ENCODE data around the gene BCAP31. TPM values are rescaled to one million over a fixed set of nuclear protein-coding genes. Genes with fewer than 3 reads are reported as not detected.

The BCAP31 gene
- total RNA-seq (2014; rRNA removed) = 138 and 211 TPM in 2 replicates
- polyA plus RNA-seq (2012) = 229 TPM

- peak; percentile 84 for DNase-seq (ENCODE audit: low read depth)
Observed at GRCh38 chrX:153724252-153725038, at the start of gene BCAP31, which contains the start of gene ABCD1. Gene BCAP31, minus strand, starts transcription at chrX:153724387. Its CDS starts 1,143 bp downstream, at chrX:153723244. Gene ABCD1, plus strand, starts transcription at chrX:153724856. Its CDS starts 411 bp downstream, at chrX:153725267.

DNA sequence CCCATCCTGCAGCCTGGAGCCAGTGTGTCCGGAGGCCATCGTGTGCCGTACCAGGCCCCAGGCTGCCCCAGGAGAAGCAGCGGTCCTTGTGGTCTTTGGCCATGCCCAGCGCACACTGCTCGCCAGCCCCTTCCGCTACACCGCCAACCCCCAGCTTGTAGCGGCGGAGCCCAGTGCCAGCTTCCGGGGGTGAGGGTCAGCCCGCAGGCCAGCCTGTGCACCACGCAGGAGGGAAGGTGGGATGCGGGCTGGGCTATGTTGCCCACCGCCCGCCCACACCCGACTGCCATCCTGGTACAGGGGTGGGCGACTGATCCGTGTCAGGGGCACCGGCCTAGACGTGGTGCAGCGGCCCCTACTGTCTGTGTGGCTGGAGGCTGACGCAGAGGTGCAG lies 49.0 kb upstream of the BCAP31 start:
- no peak for DNase-seq (ENCODE audit: low read depth)

GRCh38 chrX:153772316-153773217 lies 48.4 kb upstream of the BCAP31 start:
- no peak for DNase-seq (ENCODE audit: low read depth)

- no peak for DNase-seq (ENCODE audit: low read depth)
Observed at GRCh38 chrX:153771415-153772315, 47.5 kb upstream of the BCAP31 start.

DNA sequence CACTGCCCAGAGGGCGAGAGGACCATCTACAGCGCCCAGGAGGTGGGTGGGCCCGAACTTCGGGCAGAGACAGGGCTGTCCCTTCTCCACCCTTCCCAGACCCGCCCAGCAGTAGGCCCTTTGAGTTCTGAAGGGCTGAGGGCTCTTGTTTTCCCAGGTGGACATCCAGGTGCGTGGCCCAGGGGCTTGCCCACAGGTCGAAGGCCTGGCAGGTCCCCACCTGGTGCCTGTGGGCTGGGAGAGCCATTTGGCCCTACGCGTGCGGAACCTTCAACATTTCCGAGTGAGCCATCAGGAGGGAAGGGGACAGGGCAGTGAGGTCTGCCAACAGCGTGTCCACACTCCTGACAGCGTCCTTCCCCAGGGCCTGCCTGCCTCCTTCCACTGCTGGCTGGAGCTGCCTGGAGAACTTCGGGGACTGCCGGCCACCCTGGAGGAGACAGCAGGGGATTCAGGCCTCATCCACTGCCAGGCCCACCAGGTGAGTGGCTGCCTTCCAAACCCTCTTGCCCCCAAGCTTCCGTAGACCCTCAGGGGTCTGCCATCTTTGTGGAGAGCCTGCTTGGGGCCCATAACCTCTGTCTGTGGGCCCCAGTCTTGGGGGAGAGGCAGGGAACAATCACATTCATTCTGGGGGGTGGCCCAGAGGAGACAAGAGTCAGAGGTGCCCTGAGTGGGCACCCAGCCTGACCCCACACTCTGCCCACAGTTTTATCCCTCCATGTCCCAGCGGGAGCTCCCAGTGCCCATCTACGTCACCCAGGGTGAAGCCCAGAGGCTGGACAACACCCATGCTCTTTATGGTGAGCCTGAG lies 46.6 kb upstream of the BCAP31 start:
- no peak for DNase-seq (ENCODE audit: low read depth)

DNA sequence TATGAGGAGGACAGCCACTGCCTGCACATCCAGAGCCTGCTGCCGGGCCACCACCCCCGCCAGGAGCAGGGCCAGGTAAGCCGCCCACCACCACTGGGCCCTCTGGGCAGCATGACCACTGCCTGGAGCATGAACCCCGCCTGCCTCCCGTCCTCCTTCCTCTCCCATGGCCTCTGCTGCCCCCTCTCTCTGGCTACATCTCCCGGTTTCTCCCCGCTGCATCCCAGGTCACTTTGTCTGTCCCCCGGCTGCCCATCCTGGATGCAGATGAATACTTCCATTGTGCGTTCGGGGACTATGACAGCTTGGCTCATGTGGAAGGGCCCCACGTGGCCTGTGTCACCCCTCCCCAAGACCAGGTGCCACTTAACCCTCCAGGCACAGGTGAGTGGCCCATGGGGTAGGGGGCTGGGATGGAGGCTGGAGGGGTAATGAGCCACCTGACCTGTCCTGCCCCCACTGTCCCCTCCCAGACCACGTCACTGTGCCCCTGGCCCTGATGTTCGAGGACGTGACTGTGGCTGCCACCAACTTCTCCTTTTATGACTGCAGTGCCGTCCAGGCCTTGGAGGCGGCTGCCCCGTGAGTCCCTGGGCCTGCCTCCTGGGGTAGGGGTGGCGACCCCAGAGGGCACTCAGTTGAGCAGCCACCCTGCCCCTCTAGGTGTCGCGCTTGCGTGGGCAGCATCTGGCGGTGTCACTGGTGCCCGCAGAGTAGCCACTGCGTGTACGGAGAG lies 45.8 kb upstream of the BCAP31 start:
- DNase-seq (ENCODE audit: low read depth) = no peak

DNA sequence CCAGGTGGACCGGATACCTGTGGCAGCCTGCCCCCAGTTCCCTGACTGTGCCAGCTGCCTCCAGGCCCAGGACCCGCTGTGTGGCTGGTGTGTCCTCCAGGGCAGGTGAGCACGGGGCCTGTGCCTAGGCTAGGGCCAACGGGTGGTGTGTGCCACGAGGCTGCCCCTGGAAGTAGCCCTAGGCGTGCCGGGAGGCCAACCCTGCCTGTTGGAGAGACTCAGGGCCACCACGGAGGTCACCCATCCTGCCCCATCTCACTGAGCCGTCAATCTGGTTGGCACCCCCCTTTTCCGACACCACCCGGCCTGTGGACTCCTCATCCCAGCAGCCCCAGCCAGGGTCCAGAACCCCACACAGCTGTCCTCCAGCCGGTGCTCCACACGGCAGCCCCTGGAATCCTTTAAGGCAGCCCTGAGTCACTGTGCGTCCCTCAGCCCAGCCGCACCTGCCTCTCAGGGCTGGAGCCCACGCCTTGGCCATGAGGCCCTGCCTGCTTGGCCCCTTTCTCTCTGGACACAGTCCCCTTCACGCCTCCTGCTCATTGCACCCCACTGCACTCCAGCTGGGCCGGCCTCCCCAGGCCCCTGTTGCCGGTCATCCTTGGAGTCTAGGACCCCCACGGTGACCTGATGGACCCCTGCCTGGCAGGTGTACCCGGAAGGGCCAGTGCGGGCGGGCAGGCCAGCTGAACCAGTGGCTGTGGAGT lies 45.1 kb upstream of the BCAP31 start:
- DNase-seq (ENCODE audit: low read depth) = no peak

DNA sequence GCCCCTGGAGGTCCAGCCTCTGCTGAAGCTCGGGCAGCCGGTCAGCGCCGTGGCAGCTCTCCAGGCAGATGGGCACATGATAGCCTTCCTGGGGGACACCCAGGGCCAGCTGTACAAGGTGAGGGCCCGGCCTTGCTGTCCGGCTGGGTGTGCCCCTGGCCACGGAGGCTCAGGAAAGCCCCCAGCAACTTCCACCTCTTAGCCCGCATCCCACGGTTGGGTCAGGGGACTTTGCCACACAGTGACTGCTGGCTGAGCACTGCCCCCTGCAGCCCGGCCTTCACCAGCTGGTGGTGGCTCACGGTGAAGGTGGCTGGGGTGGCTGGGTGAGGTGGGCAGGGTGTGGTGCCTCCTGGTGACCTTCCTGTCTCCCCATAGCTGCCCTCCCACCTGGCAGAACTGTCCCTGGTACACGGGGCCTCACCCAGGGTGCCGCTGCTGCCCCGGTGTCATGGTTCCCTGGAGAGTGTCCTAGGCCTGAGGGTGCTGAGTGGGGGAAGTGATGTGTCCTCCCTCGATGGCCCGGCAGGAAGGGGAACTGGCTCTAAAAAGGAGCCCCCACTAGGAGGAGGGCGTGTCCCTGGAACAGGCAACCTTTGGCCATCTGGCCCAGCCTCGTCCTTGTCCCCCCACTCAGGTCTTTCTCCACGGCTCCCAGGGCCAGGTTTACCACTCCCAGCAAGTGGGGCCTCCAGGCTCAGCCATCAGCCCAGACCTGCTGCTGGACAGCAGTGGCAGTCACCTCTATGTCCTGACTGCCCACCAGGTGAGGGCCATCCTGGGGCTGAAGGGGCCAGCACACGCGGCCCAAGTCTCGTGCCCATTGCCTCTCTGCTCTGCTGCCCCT lies 44.3 kb upstream of the BCAP31 start:
- no peak for DNase-seq (ENCODE audit: low read depth)

DNA sequence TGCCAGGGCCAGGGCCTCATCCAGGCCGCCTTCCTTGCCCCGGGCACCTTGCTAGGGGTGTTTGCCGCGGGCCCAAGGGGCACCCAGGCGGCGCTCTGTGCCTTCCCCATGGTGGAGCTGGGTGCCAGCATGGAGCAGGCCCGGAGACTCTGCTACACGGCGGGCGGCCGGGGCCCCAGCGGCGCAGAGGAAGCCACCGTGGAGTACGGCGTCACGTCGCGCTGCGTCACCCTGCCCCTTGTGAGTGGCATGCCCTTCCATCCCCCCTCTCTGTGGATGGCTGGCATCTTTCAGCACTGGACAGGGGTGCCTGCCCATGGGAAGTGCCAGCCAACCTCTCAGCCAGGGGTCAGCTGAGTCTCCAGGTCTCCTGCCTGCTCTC lies 43.5 kb upstream of the BCAP31 start:
- no peak for DNase-seq (ENCODE audit: low read depth)

DNA sequence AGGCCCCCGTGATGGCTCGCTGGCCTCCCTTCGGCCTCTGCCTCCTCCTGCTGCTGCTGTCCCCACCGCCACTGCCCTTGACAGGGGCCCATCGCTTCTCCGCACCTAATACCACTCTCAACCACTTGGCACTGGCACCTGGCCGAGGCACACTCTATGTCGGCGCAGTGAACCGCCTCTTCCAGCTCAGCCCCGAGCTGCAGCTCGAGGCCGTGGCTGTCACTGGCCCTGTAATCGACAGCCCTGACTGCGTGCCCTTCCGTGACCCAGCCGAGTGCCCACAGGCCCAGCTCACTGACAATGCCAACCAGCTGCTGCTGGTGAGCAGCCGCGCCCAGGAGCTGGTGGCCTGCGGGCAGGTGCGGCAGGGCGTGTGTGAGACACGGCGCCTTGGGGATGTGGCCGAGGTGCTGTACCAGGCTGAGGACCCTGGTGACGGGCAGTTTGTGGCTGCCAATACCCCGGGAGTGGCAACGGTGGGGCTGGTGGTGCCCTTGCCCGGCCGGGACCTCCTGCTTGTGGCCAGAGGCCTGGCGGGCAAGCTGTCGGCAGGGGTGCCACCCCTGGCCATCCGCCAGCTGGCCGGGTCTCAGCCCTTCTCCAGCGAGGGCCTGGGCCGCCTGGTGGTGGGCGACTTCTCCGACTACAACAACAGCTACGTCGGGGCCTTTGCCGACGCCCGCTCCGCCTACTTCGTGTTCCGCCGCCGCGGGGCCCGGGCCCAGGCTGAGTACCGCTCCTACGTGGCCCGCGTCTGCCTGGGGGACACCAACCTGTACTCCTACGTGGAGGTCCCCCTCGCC lies 42.9 kb upstream of the BCAP31 start:
- no peak for DNase-seq (ENCODE audit: low read depth)

DNA sequence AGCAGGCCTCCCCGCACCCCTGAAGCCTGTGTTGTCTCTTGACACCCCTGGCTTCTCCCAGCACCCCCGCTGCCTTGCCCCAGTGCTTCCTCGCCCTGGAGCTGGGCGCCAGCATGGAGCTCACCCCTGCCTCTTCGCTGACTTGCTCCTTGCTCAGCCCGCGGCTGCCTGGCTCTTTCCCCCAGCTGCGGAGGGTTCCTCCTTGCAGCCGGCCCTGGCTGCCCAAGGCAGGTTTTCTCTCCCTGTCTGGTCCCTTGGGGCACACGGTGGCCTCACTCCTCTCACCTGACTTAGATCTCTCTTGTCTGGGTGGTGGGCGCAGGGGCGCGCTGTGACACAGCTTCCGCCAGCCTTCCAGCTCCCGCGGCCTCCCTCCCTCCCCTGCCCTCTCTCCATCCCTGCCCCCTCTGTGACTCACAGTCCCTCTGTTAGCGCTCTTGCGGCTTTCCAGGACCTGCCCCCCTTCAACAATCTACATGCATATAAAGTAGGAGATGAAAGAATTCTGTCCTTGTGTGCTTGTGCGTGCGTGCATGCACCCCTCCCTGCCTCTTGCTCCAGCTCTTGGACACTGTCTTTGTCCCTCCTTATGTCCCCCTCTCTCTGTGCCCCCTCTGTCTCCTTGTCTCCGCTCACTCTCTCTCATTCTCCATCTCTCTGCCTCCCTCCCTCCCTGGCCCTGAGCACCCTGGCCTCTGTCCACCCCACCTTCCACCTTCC lies 42.1 kb upstream of the BCAP31 start:
- DNase-seq (ENCODE audit: low read depth) = peak; percentile 45

- no peak for DNase-seq (ENCODE audit: low read depth)
Observed at GRCh38 chrX:153765138-153766079, 41.2 kb upstream of the BCAP31 start.

DNA sequence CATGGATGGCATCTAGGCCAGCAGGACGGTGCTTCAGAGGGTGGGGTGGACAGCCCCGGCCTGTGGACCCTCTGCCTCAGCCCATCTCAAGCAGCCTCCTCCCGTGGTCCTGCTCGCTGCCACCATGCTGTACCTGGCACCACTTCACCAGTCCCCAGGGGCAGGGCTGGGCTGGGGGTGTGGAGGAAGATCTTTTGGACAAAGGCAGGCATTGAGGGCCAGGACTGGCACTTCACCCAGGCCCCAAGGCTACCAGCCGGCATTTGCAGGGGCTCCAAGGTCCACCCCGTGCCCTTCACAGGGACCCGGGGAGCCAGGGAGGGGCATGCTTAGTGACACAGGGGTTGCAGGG lies 40.6 kb upstream of the BCAP31 start:
- DNase-seq (ENCODE audit: low read depth) = no peak

- DNase-seq (ENCODE audit: low read depth) = peak; percentile 67
Observed at GRCh38 chrX:153763989-153764755, 40.0 kb upstream of the BCAP31 start, which contains the start of gene PLXNB3. Gene PLXNB3, plus strand, starts transcription at chrX:153764249. Its CDS starts 1,287 bp downstream, at chrX:153765536.

Measured in LHCN-M2 (cell line).